GM12878 (cell line): ENCODE results near the gene TRIM26. TPM values are rescaled to one million over a fixed set of nuclear protein-coding genes. Genes with fewer than 3 reads are reported as not detected.

Experiments
- ATAC-seq: fragments of 200-7000 bp; cut with Tn5 transposase; 3 replicates; pipeline ENCODE4 v1.9.1; 2020; ENCODE audit warnings: mild to moderate bottlenecking, moderate library complexity
- BruUV-seq: library from RNA; stranded (reverse); fragments of 400-500 nt; replicated peaks from 2 replicates; lab custom pipeline; 2021; lab: Mats Ljungman, UMichigan
- CTCF ChIA-PET: fragments of 300-600 bp; sonication (Branson Sonifier 250); formaldehyde crosslinking; extraction: SDS; loops from one replicate; lab custom pipeline; 2021; ENCODE audit warnings: inconsistent platforms; lab: Yijun Ruan, JAX
- POLR2A ChIA-PET: fragments of 350-600 bp; formaldehyde crosslinking; extraction: SDS; loops from one replicate; lab custom pipeline; 2021; ENCODE audit warnings: inconsistent platforms; lab: Charles Lee
- RAD21 ChIA-PET: fragments of 300-600 bp; sonication (Branson Sonifier 250); formaldehyde crosslinking; loops from one replicate; lab custom pipeline; 2023; ENCODE audit warnings: antibody characterized with exemption; ENCODE audit not compliant: unreplicated experiment; lab: Charles Lee
- SMC1A ChIA-PET: fragments of 300-600 bp; sonication (Branson Sonifier 250); formaldehyde crosslinking; loops from one replicate; lab custom pipeline; 2023; ENCODE audit not compliant: unreplicated experiment, uncharacterized antibody; lab: Charles Lee
- DNase-seq: peaks from one replicate; pipeline ENCODE4 v3.0.0-alpha.2; 2011; ENCODE audit warnings: low read depth, low spot score
- FAIRE-seq: peaks from 3 replicates; lab custom pipeline; 2011; peaks lifted over from hg19 to GRCh38; lab: Jason Lieb, UNC
- H2AFZ ChIP-seq: 2 replicates; pipeline ENCODE4 v1.6.0; 2011; ENCODE audit warnings: low read depth, low read length, control low read depth; ENCODE audit not compliant: control insufficient read depth
- H3K27ac ChIP-seq: 2 replicates; pipeline ENCODE4 v1.5.1; 2011; ENCODE audit warnings: control low read depth; ENCODE audit not compliant: control insufficient read depth, insufficient read depth
- H3K27me3 ChIP-seq, 2 experiments: replicated peaks in 1 of 2; 2 replicates each; pipeline versions ENCODE4 v1.6.0 to v1.6.1; 2011; ENCODE audit warnings: low read length in 1 of 2; ENCODE audit not compliant: control insufficient read depth in 2 of 2, insufficient read depth in 2 of 2
- H3K36me3 ChIP-seq, 2 experiments: 2 replicates each; pipeline ENCODE4 v1.5.1; 2011; ENCODE audit warnings: low read length in 1 of 2; ENCODE audit not compliant: control insufficient read depth in 2 of 2, insufficient read depth in 2 of 2
- H3K4me1 ChIP-seq: 2 replicates; pipeline ENCODE4 v1.6.1; 2011; ENCODE audit warnings: mild to moderate bottlenecking, low read length, moderate library complexity, mixed read lengths; ENCODE audit not compliant: control insufficient read depth, insufficient read depth
- H3K4me2 ChIP-seq: 2 replicates; pipeline ENCODE4 v1.6.0; 2011; ENCODE audit warnings: control low read depth; ENCODE audit not compliant: control insufficient read depth, insufficient read depth
- H3K4me3 ChIP-seq: fragments of 200-600 bp; sonication (generic); 2 replicates; pipeline ENCODE4 v1.5.1; 2016
- H3K79me2 ChIP-seq: 2 replicates; pipeline ENCODE4 v1.6.0; 2011; ENCODE audit warnings: low read length; ENCODE audit not compliant: control insufficient read depth, insufficient read depth
- H3K9ac ChIP-seq: 2 replicates; pipeline ENCODE4 v1.8.0; 2011; ENCODE audit warnings: low read length, control low read depth, mixed read lengths; ENCODE audit not compliant: control insufficient read depth, insufficient read depth
- H3K9me3 ChIP-seq: replicated peaks from 3 replicates; pipeline ENCODE4 v1.5.1; 2011; ENCODE audit warnings: mild to moderate bottlenecking, low read length; ENCODE audit not compliant: control insufficient read depth, insufficient read depth
- H4K20me1 ChIP-seq: 2 replicates; pipeline ENCODE4 v1.6.0; 2011; ENCODE audit not compliant: control insufficient read depth, insufficient read depth
- CEBPB ChIP-seq, 2 experiments: fragments of 150-350 bp in 1 of 2; IDR thresholded peaks; 2 replicates each; pipeline ENCODE4 v1.6.1; 2012 to 2014; ENCODE audit warnings: low read depth in 2 of 2, low read length in 2 of 2, borderline replicate concordance in 1 of 2, inconsistent platforms in 1 of 2
- ETV6 ChIP-seq, 2 experiments: fragments of 450-650 bp in 1 of 2; IDR thresholded peaks in 1 of 2; conservative IDR thresholded peaks in 1 of 2; 2 replicates each; pipeline ENCODE4 v1.6.1; 2014; ENCODE audit warnings: antibody characterized with exemption in 1 of 2, borderline replicate concordance in 1 of 2, low read depth in 1 of 2, mild to moderate bottlenecking in 1 of 2, moderate library complexity in 1 of 2
- IRF4 ChIP-seq: IDR thresholded peaks from 2 replicates; pipeline ENCODE4 v1.6.1; 2011; ENCODE audit warnings: low read depth, low read length
- JUND ChIP-seq: IDR thresholded peaks from 2 replicates; pipeline ENCODE4 v1.6.1; 2012; ENCODE audit warnings: low read depth, mild to moderate bottlenecking, low read length, improper control_type of control experiment, moderate library complexity
- MEF2A ChIP-seq: IDR thresholded peaks from 2 replicates; pipeline ENCODE4 v1.6.1; 2011; ENCODE audit warnings: low read depth, mild to moderate bottlenecking, low read length, moderate library complexity; ENCODE audit not compliant: insufficient read depth
- MXI1 ChIP-seq: fragments of 150-350 bp; IDR thresholded peaks from 2 replicates; pipeline ENCODE4 v1.6.1; 2011; ENCODE audit warnings: low read depth, mild to moderate bottlenecking, inconsistent platforms, low read length, improper control_type of control experiment
- MYB ChIP-seq: fragments of 150-350 bp; IDR thresholded peaks from 2 replicates; pipeline ENCODE4 v1.6.1; 2014; ENCODE audit warnings: mild to moderate bottlenecking, low read depth, low read length, borderline replicate concordance
- NFXL1 ChIP-seq: fragments of 450-650 bp; IDR thresholded peaks from 2 replicates; pipeline ENCODE4 v1.6.1; 2017; ENCODE audit warnings: antibody characterized with exemption, mild to moderate bottlenecking, borderline replicate concordance
- PAX8 ChIP-seq: fragments of 450-650 bp; IDR thresholded peaks from 2 replicates; pipeline ENCODE4 v1.6.1; 2017; ENCODE audit warnings: mild to moderate bottlenecking, moderate library complexity
- RAD51 ChIP-seq: fragments of 450-650 bp; IDR thresholded peaks from 2 replicates; pipeline ENCODE4 v1.6.1; 2016; ENCODE audit warnings: moderate library complexity, mild to moderate bottlenecking, inconsistent platforms
- RELA ChIP-seq: fragments of 450-650 bp; IDR thresholded peaks from 2 replicates; pipeline ENCODE4 v1.8.0; 2014; ENCODE audit warnings: borderline replicate concordance; ENCODE audit not compliant: partially characterized antibody
- SIX5 ChIP-seq: IDR thresholded peaks from 2 replicates; pipeline ENCODE4 v1.6.1; 2011; ENCODE audit warnings: mild to moderate bottlenecking, low read depth, low read length, moderate library complexity; ENCODE audit not compliant: severe bottlenecking
- ZNF207 ChIP-seq: fragments of 450-650 bp; IDR thresholded peaks from 2 replicates; pipeline ENCODE4 v1.6.1; 2014; ENCODE audit warnings: antibody characterized with exemption, mild to moderate bottlenecking, borderline replicate concordance
- WGBS: methylation state at CpG from one replicate; pipeline ENCODE4 v1.1.6; 2016; ENCODE audit warnings: low lambda C conversion rate; ENCODE audit not compliant: insufficient replicate concordance, insufficient coverage; ENCODE audit errors: missing lambda C conversion rate; 5-methylcytosine and 5-hydroxymethylcytosine counted together
- in situ Hi-C: fragments of 300-500 bp; cut with MboI; formaldehyde crosslinking; loops from 9 replicates; pipeline ENCODE4 v1.14.3; 2018; ENCODE audit warnings: mixed read lengths
- intact Hi-C: fragments of 100-400 bp; cut with micrococcal nuclease; formaldehyde crosslinking; loops from one replicate; pipeline ENCODE4 v1.14.2; 2022; ENCODE audit not compliant: unreplicated experiment
- polyA plus RNA-seq, 11 experiments: library from polyadenylated mRNA; depleted of rRNA in 4 of 11; unstranded in 6 of 11; stranded (reverse) in 5 of 11; fragments of >200 nt; fragmentation: Nextera tagmentation in 4 of 11; fragmentation: Illumina TruSeq in 1 of 11; extraction: Ambion mirVana in 4 of 11; extraction: Trizol in 1 of 11; gene quantifications; 1 replicate in 1 of 11; 2 replicates in 10 of 11; pipeline versions ENCODE4 v1.2.1 to v1.2.3, GENCODE V29; 2011 to 2016; ENCODE audit warnings: inconsistent platforms in 2 of 11, missing spikeins in 2 of 11, low read depth in 1 of 11
- total RNA-seq, 4 experiments: library from RNA; depleted of rRNA in 3 of 4; stranded (reverse); fragments of >200 nt in 3 of 4; fragmentation: Illumina TruSeq in 1 of 4; extraction: Trizol in 1 of 4; gene quantifications; 2 replicates each; pipeline versions ENCODE4 v1.2.1 to v1.2.3, GENCODE V29; 2013 to 2021
- TF ChIP-seq, protein P1 (sequence below): fragments of 450-650 bp; IDR thresholded peaks from 2 replicates; pipeline ENCODE4 v1.6.1; 2017; ENCODE audit warnings: mild to moderate bottlenecking, moderate library complexity
- TF ChIP-seq, protein P2 (sequence below): fragments of 450-650 bp; formaldehyde crosslinking; IDR thresholded peaks from 2 replicates; pipeline ENCODE4 v1.5.0; 2022; ENCODE audit warnings: mild to moderate bottlenecking, missing genetic modification characterization

TRIM26 gene
- total and polyA plus RNA-seq, 10 of the 15 experiments (the other 5 are each of a cell fraction or from before 2014, with no cell fraction given), result 13.1 to 79.6 (median 63.6) TPM

DNA sequence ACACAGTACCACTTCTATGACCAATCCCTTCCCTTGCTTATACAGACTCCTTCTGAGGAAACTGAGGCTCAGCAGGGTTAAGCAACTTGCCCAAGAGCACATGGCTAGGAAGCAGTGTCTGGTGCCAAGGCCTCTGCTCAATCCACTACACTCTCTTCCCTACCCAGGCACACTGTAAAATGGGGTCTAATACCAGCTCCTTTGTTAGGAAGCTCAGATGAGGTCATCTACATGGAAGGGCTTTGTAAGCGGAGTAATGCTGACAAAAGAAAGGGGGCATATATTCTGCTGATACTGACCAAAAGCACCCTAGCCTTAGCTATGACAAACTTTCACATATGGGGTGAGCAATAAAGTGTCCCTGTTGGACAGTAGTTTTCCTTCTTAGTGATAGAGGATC, 9.1 kb downstream of the TRIM26 start (continued):
- TF ChIP-seq, protein P1, sequence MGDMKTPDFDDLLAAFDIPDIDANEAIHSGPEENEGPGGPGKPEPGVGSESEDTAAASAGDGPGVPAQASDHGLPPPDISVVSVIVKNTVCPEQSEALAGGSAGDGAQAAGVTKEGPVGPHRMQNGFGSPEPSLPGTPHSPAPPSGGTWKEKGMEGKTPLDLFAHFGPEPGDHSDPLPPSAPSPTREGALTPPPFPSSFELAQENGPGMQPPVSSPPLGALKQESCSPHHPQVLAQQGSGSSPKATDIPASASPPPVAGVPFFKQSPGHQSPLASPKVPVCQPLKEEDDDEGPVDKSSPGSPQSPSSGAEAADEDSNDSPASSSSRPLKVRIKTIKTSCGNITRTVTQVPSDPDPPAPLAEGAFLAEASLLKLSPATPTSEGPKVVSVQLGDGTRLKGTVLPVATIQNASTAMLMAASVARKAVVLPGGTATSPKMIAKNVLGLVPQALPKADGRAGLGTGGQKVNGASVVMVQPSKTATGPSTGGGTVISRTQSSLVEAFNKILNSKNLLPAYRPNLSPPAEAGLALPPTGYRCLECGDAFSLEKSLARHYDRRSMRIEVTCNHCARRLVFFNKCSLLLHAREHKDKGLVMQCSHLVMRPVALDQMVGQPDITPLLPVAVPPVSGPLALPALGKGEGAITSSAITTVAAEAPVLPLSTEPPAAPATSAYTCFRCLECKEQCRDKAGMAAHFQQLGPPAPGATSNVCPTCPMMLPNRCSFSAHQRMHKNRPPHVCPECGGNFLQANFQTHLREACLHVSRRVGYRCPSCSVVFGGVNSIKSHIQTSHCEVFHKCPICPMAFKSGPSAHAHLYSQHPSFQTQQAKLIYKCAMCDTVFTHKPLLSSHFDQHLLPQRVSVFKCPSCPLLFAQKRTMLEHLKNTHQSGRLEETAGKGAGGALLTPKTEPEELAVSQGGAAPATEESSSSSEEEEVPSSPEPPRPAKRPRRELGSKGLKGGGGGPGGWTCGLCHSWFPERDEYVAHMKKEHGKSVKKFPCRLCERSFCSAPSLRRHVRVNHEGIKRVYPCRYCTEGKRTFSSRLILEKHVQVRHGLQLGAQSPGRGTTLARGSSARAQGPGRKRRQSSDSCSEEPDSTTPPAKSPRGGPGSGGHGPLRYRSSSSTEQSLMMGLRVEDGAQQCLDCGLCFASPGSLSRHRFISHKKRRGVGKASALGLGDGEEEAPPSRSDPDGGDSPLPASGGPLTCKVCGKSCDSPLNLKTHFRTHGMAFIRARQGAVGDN, result no peak
- TF ChIP-seq SIX5 (no peak), MEF2A (no peak), RELA (no peak), PAX8 (no peak), NFXL1 (no peak), ZNF207 (no peak), MXI1 (no peak), RAD51 (no peak), MYB (no peak)

DNA sequence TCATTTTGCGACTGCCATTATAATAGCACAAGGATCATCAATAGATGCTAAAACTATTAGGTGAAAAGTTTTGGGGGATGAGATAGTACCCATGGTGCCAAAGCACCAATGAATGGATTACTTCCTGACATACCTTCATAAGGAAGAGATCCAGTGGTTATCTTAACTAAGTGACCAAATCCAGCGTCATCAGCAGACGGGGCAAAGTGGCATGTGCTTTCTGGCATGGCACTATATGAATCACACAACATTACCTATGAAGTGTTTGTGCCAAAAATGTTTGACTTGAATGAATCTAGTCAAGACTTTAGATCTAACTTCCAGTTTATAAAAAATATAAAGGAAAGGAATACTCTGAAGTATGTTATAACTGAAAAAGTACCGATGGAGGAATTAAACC, 10.8 kb downstream of the TRIM26 start:
- POLR2A ChIA-PET, result no interaction called here
- no peak overlapping the region for H3K4me3 ChIP-seq
- 56% methylated on average over 4 of the region's 4 CpGs for WGBS
- peaks cover 38% of the 10 kb centered on the region for H3K4me1 ChIP-seq
- no peaks in the 10 kb centered on the region for H3K27me3 ChIP-seq
- H3K9me3 ChIP-seq, result no peaks in the 10 kb centered on the region
- CTCF ChIA-PET, result interaction anchor here (1.3 kb wide), 1 partner anchor 17 kb away, joined by 6 read pairs; no protein-coding TSS in a partner anchor
- FAIRE-seq (no peak), ATAC-seq (no peak), DNase-seq (no peak)
- intact Hi-C loops, result no loop called here
- peaks cover 19% of the 10 kb centered on the region for H4K20me1 ChIP-seq
- BruUV-seq, result no TSS peak
- RAD21 ChIA-PET, result no interaction called here
- H3K27ac ChIP-seq, result no peak overlapping the region
- H2AFZ ChIP-seq, result no peak overlapping the region
- SMC1A ChIA-PET, result no interaction called here
- peaks cover 53% of the 10 kb centered on the region for H3K79me2 ChIP-seq
- H3K9ac ChIP-seq, result no peak overlapping the region
- in situ Hi-C loops, result no loop called here
- no peak overlapping the region for H3K4me2 ChIP-seq
- peaks cover 19 to 36% of the 10 kb centered on the region in 2 experiments for H3K36me3 ChIP-seq
- TF ChIP-seq NFXL1 (no peak), IRF4 (no peak), CEBPB (IDR thresholded peaks at IDR 0.05; ENCODE audit: borderline replicate concordance in 1 of 2, low read depth in 2 of 2, low read length in 2 of 2) (no peak), JUND (no peak), ETV6 (conservative IDR thresholded peaks at IDR 0.05 in 1 of 2, IDR thresholded peaks at IDR 0.05 in 1 of 2; ENCODE audit: borderline replicate concordance in 1 of 2, low read depth in 1 of 2) (no peak)
- TF ChIP-seq, protein P2, sequence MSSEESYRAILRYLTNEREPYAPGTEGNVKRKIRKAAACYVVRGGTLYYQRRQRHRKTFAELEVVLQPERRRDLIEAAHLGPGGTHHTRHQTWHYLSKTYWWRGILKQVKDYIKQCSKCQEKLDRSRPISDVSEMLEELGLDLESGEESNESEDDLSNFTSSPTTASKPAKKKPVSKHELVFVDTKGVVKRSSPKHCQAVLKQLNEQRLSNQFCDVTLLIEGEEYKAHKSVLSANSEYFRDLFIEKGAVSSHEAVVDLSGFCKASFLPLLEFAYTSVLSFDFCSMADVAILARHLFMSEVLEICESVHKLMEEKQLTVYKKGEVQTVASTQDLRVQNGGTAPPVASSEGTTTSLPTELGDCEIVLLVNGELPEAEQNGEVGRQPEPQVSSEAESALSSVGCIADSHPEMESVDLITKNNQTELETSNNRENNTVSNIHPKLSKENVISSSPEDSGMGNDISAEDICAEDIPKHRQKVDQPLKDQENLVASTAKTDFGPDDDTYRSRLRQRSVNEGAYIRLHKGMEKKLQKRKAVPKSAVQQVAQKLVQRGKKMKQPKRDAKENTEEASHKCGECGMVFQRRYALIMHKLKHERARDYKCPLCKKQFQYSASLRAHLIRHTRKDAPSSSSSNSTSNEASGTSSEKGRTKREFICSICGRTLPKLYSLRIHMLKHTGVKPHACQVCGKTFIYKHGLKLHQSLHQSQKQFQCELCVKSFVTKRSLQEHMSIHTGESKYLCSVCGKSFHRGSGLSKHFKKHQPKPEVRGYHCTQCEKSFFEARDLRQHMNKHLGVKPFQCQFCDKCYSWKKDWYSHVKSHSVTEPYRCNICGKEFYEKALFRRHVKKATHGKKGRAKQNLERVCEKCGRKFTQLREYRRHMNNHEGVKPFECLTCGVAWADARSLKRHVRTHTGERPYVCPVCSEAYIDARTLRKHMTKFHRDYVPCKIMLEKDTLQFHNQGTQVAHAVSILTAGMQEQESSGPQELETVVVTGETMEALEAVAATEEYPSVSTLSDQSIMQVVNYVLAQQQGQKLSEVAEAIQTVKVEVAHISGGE, result no peak
